ENCODE data around the gene CEMIP.

DNA sequence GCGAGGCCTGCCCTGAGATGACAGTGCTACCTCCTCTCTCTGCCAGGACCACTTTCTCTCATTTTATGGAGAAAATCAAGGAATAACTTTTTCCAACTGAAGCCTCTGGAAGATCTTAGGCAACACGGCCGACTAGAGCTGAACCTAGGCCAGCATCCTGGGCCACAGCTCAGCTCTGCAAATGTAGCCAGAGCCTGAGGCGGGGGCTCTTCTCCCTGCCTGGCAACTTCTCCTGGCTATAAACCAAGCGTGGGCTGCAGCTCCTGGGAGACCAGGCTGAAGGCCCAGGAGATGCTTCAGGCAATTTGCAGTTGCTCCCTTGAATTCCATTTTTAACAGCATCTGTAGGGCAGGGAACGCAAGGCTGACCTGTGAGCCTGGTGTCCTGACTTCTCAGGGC lies 74.9 kb downstream of the CEMIP start:
- TF ChIP-seq, protein P1, sequence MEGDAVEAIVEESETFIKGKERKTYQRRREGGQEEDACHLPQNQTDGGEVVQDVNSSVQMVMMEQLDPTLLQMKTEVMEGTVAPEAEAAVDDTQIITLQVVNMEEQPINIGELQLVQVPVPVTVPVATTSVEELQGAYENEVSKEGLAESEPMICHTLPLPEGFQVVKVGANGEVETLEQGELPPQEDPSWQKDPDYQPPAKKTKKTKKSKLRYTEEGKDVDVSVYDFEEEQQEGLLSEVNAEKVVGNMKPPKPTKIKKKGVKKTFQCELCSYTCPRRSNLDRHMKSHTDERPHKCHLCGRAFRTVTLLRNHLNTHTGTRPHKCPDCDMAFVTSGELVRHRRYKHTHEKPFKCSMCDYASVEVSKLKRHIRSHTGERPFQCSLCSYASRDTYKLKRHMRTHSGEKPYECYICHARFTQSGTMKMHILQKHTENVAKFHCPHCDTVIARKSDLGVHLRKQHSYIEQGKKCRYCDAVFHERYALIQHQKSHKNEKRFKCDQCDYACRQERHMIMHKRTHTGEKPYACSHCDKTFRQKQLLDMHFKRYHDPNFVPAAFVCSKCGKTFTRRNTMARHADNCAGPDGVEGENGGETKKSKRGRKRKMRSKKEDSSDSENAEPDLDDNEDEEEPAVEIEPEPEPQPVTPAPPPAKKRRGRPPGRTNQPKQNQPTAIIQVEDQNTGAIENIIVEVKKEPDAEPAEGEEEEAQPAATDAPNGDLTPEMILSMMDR (IDR thresholded peaks at IDR 0.05) = no peak
- no peak for TF ChIP-seq POLR2A (IDR thresholded peaks at IDR 0.05)
